RWPE2 (cell line): ENCODE results near the gene HPN.

Source experiments
- ATAC-seq: fragments of 200-7000 bp; cut with Tn5 transposase; 3 replicates; pipeline ENCODE4 v1.9.1; 2021; ENCODE audit warnings: low read depth
- DNase-seq: peaks from one replicate; pipeline ENCODE4 v3.0.0-alpha.2; 2020; ENCODE audit warnings: low spot score
- H3K27ac ChIP-seq: fragments of 450-650 bp; 2 replicates; pipeline ENCODE4 v1.5.1; 2017; ENCODE audit warnings: mild to moderate bottlenecking; ENCODE audit not compliant: poor library complexity, severe bottlenecking
- H3K27me3 ChIP-seq: fragments of 250-450 bp; sonication (Bioruptor Pico); 2 replicates; pipeline ENCODE4 v1.5.1; 2021; ENCODE audit warnings: mild to moderate bottlenecking, moderate library complexity; ENCODE audit not compliant: insufficient read depth, poor library complexity, severe bottlenecking
- H3K36me3 ChIP-seq: fragments of 250-450 bp; sonication (Bioruptor Pico); 2 replicates; pipeline ENCODE4 v1.5.1; 2020; ENCODE audit warnings: low read depth, mild to moderate bottlenecking, moderate library complexity
- H3K4me1 ChIP-seq: fragments of 250-450 bp; sonication (Bioruptor Pico); 2 replicates; pipeline ENCODE4 v1.5.1; 2021; ENCODE audit warnings: mild to moderate bottlenecking, moderate library complexity; ENCODE audit not compliant: insufficient read depth, poor library complexity, severe bottlenecking
- H3K4me3 ChIP-seq: fragments of 250-450 bp; sonication (Bioruptor Pico); 2 replicates; pipeline ENCODE4 v1.5.1; 2021; ENCODE audit warnings: mild to moderate bottlenecking, moderate library complexity; ENCODE audit not compliant: severe bottlenecking
- H3K9me3 ChIP-seq: fragments of 250-450 bp; sonication (Bioruptor Pico); 2 replicates; pipeline ENCODE4 v1.5.1; 2021; ENCODE audit warnings: mild to moderate bottlenecking, moderate library complexity; ENCODE audit not compliant: severe bottlenecking
- CTCF ChIP-seq: fragments of 450-650 bp; IDR thresholded peaks from one replicate; pipeline ENCODE4 v1.5.1; 2017; ENCODE audit warnings: mild to moderate bottlenecking, moderate library complexity; ENCODE audit not compliant: poor library complexity, severe bottlenecking

The HPN gene

GRCh38 chr19:35009424-35010415, 31.8 kb upstream of the HPN start:
- ATAC-seq (no peak), DNase-seq (no peak)
- Histone ChIP-seq H3K27ac (no peak overlapping the region), H3K36me3 (peaks cover 69% of the 10 kb centered on the region), H3K4me1 (peaks cover 7% of the 10 kb centered on the region), H3K9me3 (no peaks in the 10 kb centered on the region), H3K27me3 (no peaks in the 10 kb centered on the region), H3K4me3 (no peak overlapping the region)
- TF ChIP-seq CTCF = no peak

GRCh38 chr19:35011091-35011689, 30.3 kb upstream of the HPN start:
- Histone ChIP-seq H3K27ac (no peak overlapping the region), H3K36me3 (peaks cover 77% of the 10 kb centered on the region), H3K27me3 (no peaks in the 10 kb centered on the region), H3K4me3 (no peak overlapping the region), H3K9me3 (no peaks in the 10 kb centered on the region), H3K4me1 (no peaks in the 10 kb centered on the region)
- ATAC-seq = no peak
- DNase-seq = no peak
- no peak for TF ChIP-seq CTCF

- H3K4me1 ChIP-seq = no peaks in the 10 kb centered on the region
- H3K9me3 ChIP-seq = no peaks in the 10 kb centered on the region
- no peaks in the 10 kb centered on the region for H3K27me3 ChIP-seq
- no peak overlapping the region for H3K27ac ChIP-seq
- peaks cover 77% of the 10 kb centered on the region for H3K36me3 ChIP-seq
- ATAC-seq (no peak), DNase-seq (no peak)
- TF ChIP-seq CTCF = no peak
- no peak overlapping the region for H3K4me3 ChIP-seq
Measured at GRCh38 chr19:35011737-35012682, 29.5 kb upstream of the HPN start.

GRCh38 chr19:35013041-35013819, 28.3 kb upstream of the HPN start:
- ATAC-seq = no peak; the same call in 1 of the 3 replicates
- Histone ChIP-seq H3K4me1 (no peaks in the 10 kb centered on the region), H3K9me3 (no peaks in the 10 kb centered on the region), H3K27me3 (no peaks in the 10 kb centered on the region), H3K27ac (no peak overlapping the region), H3K36me3 (peaks cover 80% of the 10 kb centered on the region), H3K4me3 (no peak overlapping the region)
- peak; percentile 51 for TF ChIP-seq CTCF
- no peak for DNase-seq
